ENCODE measurements around the gene MAML2.

The MAML2 gene

DNA sequence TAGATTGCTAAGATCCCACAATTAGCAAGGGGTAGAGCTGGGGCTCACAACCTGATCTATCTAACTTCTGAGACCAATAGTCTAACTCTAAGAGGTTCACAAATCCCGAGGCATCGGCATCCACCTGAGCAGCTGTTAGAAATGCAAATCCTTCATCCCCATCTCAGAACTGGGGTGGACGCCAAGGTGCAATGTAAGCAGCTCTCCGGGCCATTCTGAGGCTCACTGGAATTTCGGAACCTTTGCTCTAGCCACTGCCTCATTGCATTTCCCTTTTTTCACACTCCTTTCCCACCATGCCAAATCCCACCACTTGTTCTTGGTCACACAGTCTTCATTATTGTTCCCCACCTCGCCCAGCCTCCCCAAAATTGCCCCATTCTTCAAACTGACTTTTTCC lies 29.8 kb downstream of the MAML2 start:
- TF ChIP-seq, protein P1, sequence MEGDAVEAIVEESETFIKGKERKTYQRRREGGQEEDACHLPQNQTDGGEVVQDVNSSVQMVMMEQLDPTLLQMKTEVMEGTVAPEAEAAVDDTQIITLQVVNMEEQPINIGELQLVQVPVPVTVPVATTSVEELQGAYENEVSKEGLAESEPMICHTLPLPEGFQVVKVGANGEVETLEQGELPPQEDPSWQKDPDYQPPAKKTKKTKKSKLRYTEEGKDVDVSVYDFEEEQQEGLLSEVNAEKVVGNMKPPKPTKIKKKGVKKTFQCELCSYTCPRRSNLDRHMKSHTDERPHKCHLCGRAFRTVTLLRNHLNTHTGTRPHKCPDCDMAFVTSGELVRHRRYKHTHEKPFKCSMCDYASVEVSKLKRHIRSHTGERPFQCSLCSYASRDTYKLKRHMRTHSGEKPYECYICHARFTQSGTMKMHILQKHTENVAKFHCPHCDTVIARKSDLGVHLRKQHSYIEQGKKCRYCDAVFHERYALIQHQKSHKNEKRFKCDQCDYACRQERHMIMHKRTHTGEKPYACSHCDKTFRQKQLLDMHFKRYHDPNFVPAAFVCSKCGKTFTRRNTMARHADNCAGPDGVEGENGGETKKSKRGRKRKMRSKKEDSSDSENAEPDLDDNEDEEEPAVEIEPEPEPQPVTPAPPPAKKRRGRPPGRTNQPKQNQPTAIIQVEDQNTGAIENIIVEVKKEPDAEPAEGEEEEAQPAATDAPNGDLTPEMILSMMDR (IDR thresholded peaks at IDR 0.05; ENCODE audit: insufficient read depth, low read depth, low read length, missing control alignments) = no peak
- H3K4me3 ChIP-seq (ENCODE audit: low read depth, low read length) = no peak overlapping the region
- no peak for DNase-seq (ENCODE audit: low read depth)

DNA sequence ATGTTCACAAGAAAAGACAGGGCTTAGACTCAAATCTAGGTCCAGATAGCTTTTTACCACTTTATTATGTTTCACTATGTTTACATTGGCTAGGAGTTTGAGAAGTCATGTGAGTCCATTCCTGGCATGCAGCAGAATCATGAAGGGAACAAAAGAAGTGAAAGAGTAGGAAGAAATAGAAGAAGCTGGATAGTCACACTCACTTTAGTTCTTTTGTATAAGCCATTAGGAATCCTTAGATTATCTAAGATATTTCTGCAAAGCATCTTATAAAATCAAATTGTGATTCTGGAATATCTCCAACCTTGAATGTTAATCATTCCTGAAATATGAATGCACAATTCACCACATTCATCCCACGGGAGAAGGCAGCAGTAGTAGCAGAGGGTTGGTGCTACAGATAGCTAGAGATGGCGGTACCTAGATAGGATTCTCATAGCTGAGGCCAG lies 31.9 kb downstream of the MAML2 start:
- no peak overlapping the region for H3K4me3 ChIP-seq (ENCODE audit: low read depth, low read length)
- TF ChIP-seq, protein P1 (IDR thresholded peaks at IDR 0.05; ENCODE audit: insufficient read depth, low read depth, low read length, missing control alignments) = no peak
- no peak for DNase-seq (ENCODE audit: low read depth)

DNA sequence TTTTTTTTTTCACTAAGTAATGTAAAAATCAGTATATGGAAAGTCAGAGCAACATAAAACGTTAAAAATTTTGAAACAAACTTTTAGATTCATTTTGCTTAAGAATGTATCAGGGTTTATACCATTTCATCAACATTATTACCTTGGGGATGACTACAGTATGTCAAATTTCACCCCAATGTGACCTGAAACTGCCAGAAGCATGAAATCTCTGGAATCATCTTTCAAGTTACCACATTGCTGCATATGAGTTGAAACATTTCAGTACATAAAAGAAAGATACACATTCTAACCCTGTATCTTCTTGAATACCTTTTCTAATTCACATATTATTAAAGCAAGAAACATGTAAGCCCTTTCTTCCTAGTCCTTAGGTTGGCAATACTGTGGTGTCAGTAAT lies 32.8 kb downstream of the MAML2 start:
- no peak for DNase-seq (ENCODE audit: low read depth)
- no peak overlapping the region for H3K4me3 ChIP-seq (ENCODE audit: low read depth, low read length)
- TF ChIP-seq, protein P1 (IDR thresholded peaks at IDR 0.05; ENCODE audit: insufficient read depth, low read depth, low read length, missing control alignments) = no peak

DNA sequence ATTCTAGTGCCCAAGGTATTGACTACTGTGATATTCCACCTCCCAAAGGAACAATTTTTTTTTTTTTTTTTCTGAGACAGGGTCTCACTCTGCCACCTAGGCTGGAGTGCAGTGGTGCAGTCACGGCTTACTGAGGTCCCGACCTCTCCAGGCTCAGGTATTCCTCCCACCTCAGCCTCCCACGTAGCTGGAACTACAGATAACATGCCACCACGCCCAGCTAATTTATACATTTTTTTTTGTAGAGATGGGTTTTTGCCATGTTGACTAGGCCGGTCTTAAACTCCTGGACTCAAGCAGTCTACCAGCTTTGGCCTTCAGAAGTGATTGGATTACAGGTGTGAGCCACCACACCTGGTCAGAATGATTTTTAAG lies 33.4 kb downstream of the MAML2 start:
- no peak for DNase-seq (ENCODE audit: low read depth)
- H3K4me3 ChIP-seq (ENCODE audit: low read depth, low read length) = no peak overlapping the region
- TF ChIP-seq, protein P1 (IDR thresholded peaks at IDR 0.05; ENCODE audit: insufficient read depth, low read depth, low read length, missing control alignments) = no peak

DNA sequence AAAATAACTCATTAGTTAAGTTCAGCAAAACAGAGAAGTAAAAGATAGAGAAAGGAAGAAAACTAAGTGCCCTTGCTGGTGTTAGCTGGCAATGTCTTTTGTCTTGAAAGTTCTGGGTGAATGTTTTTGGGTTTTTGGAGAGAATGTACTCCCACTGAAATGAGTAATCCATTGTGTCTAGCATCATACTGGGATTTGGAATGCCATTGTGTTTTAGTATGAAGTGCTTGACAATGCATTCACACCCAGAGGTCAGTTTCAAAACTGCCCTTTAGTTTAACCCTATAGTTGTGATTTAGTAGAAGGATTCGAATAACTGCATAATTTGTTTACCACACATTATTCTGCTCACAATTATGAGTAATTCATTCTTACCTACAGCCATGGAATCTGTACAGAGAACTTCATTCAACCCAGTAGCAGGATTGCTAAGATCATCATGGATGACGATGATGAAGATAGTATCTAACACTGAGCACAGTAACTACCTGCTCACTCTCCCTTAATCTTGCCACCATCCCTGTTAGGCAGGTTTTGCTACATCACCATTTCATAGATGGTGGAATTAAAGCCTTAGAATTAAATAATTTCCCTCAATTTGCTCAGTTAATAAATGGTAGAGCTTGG lies 33.9 kb downstream of the MAML2 start:
- TF ChIP-seq, protein P1 (IDR thresholded peaks at IDR 0.05; ENCODE audit: insufficient read depth, low read depth, low read length, missing control alignments) = no peak
- no peak overlapping the region for H3K4me3 ChIP-seq (ENCODE audit: low read depth, low read length)
- DNase-seq (ENCODE audit: low read depth) = no peak

DNA sequence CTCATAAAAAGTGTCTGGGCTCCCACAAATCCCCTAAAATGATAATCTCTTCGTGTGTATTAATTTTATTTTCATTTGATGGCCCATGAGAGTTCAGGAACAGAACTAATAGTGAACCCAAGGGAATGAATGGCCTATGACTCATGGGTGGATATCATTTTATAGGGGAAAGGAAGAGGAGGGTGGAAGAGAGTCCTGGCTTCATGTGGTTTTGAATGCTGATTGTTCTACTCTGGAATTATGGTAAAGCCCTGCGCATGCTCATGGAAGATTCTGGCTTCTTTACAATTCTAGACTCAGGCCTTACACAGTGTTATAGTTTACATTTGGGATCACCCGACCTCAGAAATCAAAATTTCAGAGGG lies 35.2 kb downstream of the MAML2 start:
- H3K4me3 ChIP-seq (ENCODE audit: low read depth, low read length) = no peak overlapping the region
- TF ChIP-seq, protein P1 (IDR thresholded peaks at IDR 0.05; ENCODE audit: insufficient read depth, low read depth, low read length, missing control alignments) = no peak
- no peak for DNase-seq (ENCODE audit: low read depth)
